ENCODE data around the gene CLPTM1. TPM values are rescaled to one million over a fixed set of nuclear protein-coding genes. Genes with fewer than 3 reads are reported as not detected.

Gene CLPTM1
- total and polyA plus RNA-seq, 9 of the 15 experiments (the other 6 are each of a cell fraction or from before 2014, with no cell fraction given) = 0.37 to 96.0 (median 27.5) TPM

DNA sequence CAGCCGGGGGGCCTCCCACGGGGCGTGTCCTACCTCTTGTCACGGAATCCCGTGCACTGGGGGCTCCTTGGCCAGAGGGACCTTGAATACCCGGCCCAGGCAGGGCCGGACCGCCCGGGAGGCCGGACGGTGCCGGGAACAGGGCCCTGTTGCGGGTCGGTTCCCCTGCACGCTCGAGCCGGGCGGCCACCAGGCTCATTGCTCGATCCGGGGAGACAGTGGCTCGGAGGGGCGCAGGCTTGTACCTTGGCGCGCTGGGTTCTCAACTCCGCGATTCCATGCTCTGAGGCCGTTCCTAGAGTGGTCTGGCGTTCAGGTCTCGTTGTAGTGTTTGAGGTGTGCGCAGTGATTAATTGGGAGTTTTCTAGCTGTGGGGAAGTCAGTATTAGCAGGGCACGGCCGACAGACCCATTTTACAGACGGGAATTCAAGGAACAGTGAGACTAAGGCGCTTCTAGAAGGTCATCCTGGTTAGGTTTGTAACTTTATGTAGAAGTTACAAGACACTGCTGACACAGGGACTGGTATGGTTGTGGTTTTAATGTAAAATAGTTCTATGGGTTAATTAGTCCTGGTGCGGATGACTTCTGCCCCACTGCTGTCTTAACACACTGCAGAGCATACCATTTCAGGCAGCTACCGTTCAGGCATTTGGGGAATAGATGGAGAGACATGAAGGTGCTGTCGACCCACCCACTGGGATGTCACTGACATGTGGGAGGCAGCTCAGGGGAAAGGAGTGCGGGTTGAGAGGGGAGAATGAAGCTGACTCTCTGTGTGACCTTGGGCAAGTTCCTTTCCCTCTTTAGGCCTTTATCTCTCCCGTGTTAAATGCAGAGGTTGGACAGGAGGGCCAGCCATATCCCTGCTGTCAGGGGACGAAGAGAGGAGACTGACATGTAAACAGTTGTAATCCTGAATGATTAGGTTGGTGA, 592 bp downstream of the CLPTM1 start (continued):
- TF ChIP-seq KDM4B (IDR thresholded peaks at IDR 0.05; ENCODE audit: borderline replicate concordance in 2 of 2, low read depth in 1 of 2) (0 out of 4 replicates have a peak, but pooled peaks of 1 of the 2 experiments have one; percentile 21), ZNF143 (CRISPR knock-in tag; IDR thresholded peaks at IDR 0.05) (peak; percentile 38; the same call in 1 of the 2 replicates), ZBTB8A (IDR thresholded peaks at IDR 0.05; ENCODE audit: partially characterized antibody) (no peak), RBBP5 (IDR thresholded peaks at IDR 0.05; ENCODE audit: borderline replicate concordance, insufficient read depth, low read length, poor library complexity, severe bottlenecking) (peak; percentile 42), ERF (CRISPR knock-in tag; IDR thresholded peaks at IDR 0.05) (0 out of 2 replicates have a peak, but pooled peaks have one; percentile 23), KAT7 (CRISPR knock-in tag; IDR thresholded peaks at IDR 0.05; ENCODE audit: borderline replicate concordance) (0 out of 2 replicates have a peak, but pooled peaks have one; percentile 60), FOXA3 (CRISPR knock-in tag; conservative IDR thresholded peaks at IDR 0.05 in 1 of 2, IDR thresholded peaks at IDR 0.05 in 1 of 2) (0 out of 4 replicates have a peak, but pooled peaks of 1 of the 2 experiments have one; percentile 20), ZBTB40 (IDR thresholded peaks at IDR 0.05) (no peak), ZBTB40 (CRISPR knock-in tag; IDR thresholded peaks at IDR 0.05) (no peak), RB1 (IDR thresholded peaks at IDR 0.05; ENCODE audit: low read depth) (0 out of 2 replicates have a peak, but pooled peaks have one; percentile 9), ZFX (CRISPR knock-in tag; IDR thresholded peaks at IDR 0.05) (peak; percentile 84), STAT5B (CRISPR knock-in tag; IDR thresholded peaks at IDR 0.05) (no peak)
- TF ChIP-seq, protein P1, sequence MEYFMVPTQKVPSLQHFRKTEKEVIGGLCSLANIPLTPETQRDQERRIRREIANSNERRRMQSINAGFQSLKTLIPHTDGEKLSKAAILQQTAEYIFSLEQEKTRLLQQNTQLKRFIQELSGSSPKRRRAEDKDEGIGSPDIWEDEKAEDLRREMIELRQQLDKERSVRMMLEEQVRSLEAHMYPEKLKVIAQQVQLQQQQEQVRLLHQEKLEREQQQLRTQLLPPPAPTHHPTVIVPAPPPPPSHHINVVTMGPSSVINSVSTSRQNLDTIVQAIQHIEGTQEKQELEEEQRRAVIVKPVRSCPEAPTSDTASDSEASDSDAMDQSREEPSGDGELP (CRISPR knock-in tag; IDR thresholded peaks at IDR 0.05; ENCODE audit: borderline replicate concordance) = peak; percentile 13; the same call in 1 of the 2 replicates

All from K562 (cell line).